Ovary (tissue), 9 donors: ENCODE measurements around the gene TCF25. TPM values are rescaled to one million over a fixed set of nuclear protein-coding genes. Genes with fewer than 3 reads are reported as not detected.

Experiments
- DNase-seq, 5 donors: peaks; one replicate each; pipeline ENCODE4 v3.0.0-alpha.2; 2019 to 2020
- H3K27ac ChIP-seq, 2 donors: fragments of 200-600 bp; one replicate each; pipeline versions ENCODE4 v1.5.1 to v1.8.0; 2019 to 2022
- H3K27me3 ChIP-seq: fragments of 200-600 bp; one replicate; pipeline ENCODE4 v1.8.0; 2022
- H3K36me3 ChIP-seq: fragments of 200-600 bp; sonication (generic); one replicate; pipeline ENCODE4 v1.5.1; 2019
- H3K4me1 ChIP-seq: one replicate; pipeline ENCODE4 v1.8.1; 2013; ENCODE audit warnings: mild to moderate bottlenecking, moderate library complexity; ENCODE audit not compliant: insufficient read depth
- H3K4me3 ChIP-seq: fragments of 200-600 bp; sonication (generic); one replicate; pipeline ENCODE4 v1.5.1; 2017
- H3K9me3 ChIP-seq, 2 donors: fragments of 200-600 bp in 1 of 2; sonication (generic) in 1 of 2; one replicate each; pipeline versions ENCODE4 v1.5.1 to v1.8.1; 2013 to 2019; ENCODE audit warnings: mild to moderate bottlenecking in 1 of 2, moderate library complexity in 1 of 2
- CTCF ChIP-seq, 3 donors: fragments of 450-650 bp in 2 of 3; fragments of 200-600 bp in 1 of 3; IDR thresholded peaks; one replicate each; pipeline versions ENCODE4 v1.5.1 to v1.8.0; 2016 to 2022; ENCODE audit warnings: antibody characterized with exemption in 3 of 3, mild to moderate bottlenecking in 1 of 3
- EP300 ChIP-seq: sonication (generic); formaldehyde crosslinking; IDR thresholded peaks from one replicate; pipeline ENCODE4 v1.6.1; 2017; ENCODE audit warnings: antibody characterized with exemption
- POLR2A ChIP-seq: fragments of 450-650 bp; IDR thresholded peaks from one replicate; pipeline ENCODE4 v1.6.1; 2017; ENCODE audit warnings: antibody characterized with exemption, mild to moderate bottlenecking, moderate library complexity
- WGBS, 3 donors: extraction: QIAGEN DNeasy Blood & Tissue Kit in 1 of 3; methylation state at CpG; one replicate each; pipeline versions ENCODE4 v1.1.5 to v1.1.7; 2013 to 2017; 5-methylcytosine and 5-hydroxymethylcytosine counted together
- intact Hi-C, 4 donors: fragments of 100-400 bp; cut with DNase I; formaldehyde crosslinking; loops; one replicate each; pipeline versions ENCODE4 v1.11.0 to v1.15.1; 2022 to 2023
- polyA plus RNA-seq, 2 donors: library from polyadenylated mRNA; stranded (reverse); fragments of 200-250 nt in 1 of 2; fragments of 350-450 nt in 1 of 2; fragmentation: Illumina TruSeq in 1 of 2; extraction: RNeasy Lipid Tissue Mini Kit (QIAGEN cat#74804) in 1 of 2; gene quantifications; one replicate each; pipeline ENCODE4 v1.2.3, GENCODE V29; 2013 to 2014
- total RNA-seq, 7 donors: library from RNA; depleted of rRNA in 2 of 7; stranded (reverse); fragments of >200 nt in 2 of 7; fragmentation: NEBNext Ultra II Directional in 3 of 7; extraction: Animal tissue kit (Norgen Biotek cat#: 25700) in 3 of 7; gene quantifications; one replicate each; pipeline versions ENCODE4 v1.1.0 to v1.2.4, GENCODE V29; 2016 to 2023
- donor health status: DM: no; HTN: no; CAD: no; lungs with moderate emphysema.
- donor health status: DM: no; HTN: no; CAD: no.
- donor health status: Bipolar disorder and iron deficiency.
- donor health status: DM: yes; HTN: yes; CAD: no.
- donor health status: DM: no; HTN: no; CAD: no.
- donor health status: DM: yes; HTN: yes; CAD: no.

Gene TCF25
- total and polyA plus RNA-seq, 9 donors: 122 to 210 (median 185) TPM

DNA sequence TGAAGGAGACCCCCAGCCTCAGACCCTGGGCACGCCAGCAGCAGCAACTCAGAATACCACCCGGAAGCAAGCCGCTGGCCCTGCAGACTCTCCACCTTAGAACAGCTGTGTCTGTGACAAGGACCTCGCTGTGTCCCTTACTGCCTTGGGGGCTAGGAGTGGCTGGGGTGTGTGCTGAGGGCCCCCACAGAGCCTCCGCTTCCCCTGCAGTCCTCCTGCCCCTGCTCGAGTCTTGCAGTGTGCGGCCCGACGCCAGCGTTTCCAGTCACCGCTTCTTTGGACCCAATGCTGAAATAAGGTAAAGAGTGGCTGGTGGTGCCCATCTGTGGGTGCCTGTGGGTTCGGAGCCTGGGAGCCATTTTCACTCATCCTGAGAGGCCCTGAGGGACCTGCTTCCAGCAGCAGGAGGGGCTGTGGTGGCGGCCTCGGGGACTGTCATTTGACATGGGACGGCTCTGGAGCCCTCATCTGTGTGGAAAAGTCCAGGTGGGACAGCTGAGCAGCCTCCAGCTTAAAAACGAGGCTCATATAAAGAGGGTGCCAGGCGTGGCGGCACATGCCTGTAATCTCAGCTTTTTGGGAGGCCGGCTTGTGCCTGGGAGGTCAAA lies 30.6 kb downstream of the TCF25 start:
- 88 to 91% (median 89%) methylated on average over 19 of the region's 19 CpGs for WGBS, 3 donors
- TF ChIP-seq POLR2A (no peak), CTCF (IDR thresholded peaks at IDR 0.05) (no peak), EP300 (no peak)
- H3K4me1 ChIP-seq: no peaks in the 10 kb centered on the region
- no peaks in the 10 kb centered on the region for H3K9me3 ChIP-seq
- no peak overlapping the region for H3K4me3 ChIP-seq
- intact Hi-C loops: no loop called here
- DNase-seq: no peak
- H3K27ac ChIP-seq: no peak overlapping the region
- H3K36me3 ChIP-seq: no peaks in the 10 kb centered on the region
- H3K27me3 ChIP-seq: no peaks in the 10 kb centered on the region

DNA sequence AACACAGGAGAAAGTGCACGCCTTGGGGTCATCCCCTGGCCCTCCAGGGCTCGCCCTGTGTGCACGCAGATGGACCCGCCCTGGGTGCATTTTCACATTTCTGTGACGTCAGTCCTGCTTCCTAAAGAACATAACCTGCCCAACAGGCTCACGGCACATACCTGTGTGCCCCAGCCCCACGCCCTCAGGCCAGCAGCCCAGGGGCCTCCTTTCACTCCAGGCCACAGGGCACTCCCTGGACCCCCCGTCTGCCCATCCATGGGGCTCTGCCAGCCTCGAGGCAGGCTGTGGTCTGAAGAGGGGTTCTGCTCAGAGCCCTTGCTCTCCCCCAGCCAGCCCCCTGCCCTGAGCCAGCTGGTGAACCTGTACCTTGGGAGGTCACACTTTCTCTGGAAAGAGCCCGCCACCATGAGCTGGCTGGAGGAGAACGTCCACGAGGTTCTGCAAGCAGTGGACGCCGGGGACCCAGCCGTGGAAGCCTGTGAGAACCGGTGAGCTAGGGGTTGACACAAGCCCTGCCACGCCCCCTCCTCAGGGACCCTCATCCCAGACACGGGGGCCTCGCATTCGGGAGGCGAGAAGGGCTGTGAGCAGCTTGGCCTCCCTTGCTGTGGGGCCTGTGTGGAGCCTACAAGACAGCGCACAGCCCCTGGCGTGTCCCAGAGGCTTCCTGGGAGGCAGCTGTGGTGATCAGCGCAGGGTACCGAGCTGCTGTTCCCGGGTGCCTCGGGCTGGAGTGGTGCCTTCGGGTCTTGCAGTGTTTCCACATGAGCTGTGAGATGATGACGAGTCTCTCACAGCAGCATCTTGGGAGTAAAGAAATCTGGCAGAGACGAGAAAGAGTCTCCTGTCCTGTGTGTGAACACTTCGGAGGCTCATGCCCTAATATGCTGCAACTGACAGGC lies 31.5 kb downstream of the TCF25 start:
- intact Hi-C loops: no loop called here
- no peak for DNase-seq
- no peaks in the 10 kb centered on the region for H3K4me1 ChIP-seq
- no peak for TF ChIP-seq EP300
- no peak for TF ChIP-seq CTCF (IDR thresholded peaks at IDR 0.05)
- no peak overlapping the region for H3K27ac ChIP-seq
- WGBS, 3 donors: 82 to 87% (median 86%) methylated on average over 31 of the region's 31 CpGs
- no peaks in the 10 kb centered on the region for H3K36me3 ChIP-seq
- no peaks in the 10 kb centered on the region for H3K27me3 ChIP-seq
- H3K4me3 ChIP-seq: no peak overlapping the region
- no peaks in the 10 kb centered on the region for H3K9me3 ChIP-seq

DNA sequence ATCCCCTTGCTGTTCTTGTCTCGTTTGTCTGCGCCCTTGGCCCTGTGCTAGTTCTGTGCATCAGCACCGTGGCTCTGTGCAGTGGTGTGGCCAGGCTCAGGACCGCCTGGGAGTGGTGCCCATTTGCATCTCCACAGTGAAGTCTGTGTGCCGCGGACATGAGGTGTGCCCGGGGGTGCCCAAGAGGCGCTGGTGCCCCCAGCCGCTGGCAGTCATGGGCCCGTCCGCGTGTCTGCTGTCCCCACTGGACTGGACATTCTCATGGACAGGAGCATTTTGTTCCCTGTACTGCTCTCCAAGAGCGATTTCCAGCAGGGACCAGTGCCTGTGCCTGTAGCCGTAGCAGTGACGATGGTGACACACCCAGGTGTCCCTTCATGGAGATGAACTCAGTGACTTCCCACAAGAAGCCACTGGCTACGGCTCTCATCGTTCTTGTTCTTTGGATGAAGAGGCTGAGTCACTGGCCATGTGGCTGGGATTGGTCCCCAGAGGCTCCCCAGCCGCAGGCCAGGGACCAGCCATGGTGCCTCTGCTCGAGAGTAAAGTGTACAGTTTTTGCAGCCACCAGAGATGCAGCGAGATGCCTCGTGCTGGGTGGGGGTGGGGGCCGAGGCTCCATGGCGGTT lies 32.2 kb downstream of the TCF25 start:
- H3K36me3 ChIP-seq: no peaks in the 10 kb centered on the region
- WGBS, 3 donors: 90 to 91% (median 90%) methylated on average over 23 of the region's 23 CpGs
- intact Hi-C loops: no loop called here
- no peak overlapping the region for H3K27ac ChIP-seq
- peak in 1 of 5 donors; percentile 16 for DNase-seq
- no peaks in the 10 kb centered on the region for H3K9me3 ChIP-seq
- no peaks in the 10 kb centered on the region for H3K27me3 ChIP-seq
- H3K4me3 ChIP-seq: no peak overlapping the region
- TF ChIP-seq CTCF (IDR thresholded peaks at IDR 0.05) (no peak), POLR2A (no peak), EP300 (no peak)
- H3K4me1 ChIP-seq: no peaks in the 10 kb centered on the region

GRCh38 chr16:89906140-89907025 lies 33.0 kb downstream of the TCF25 start:
- Histone ChIP-seq H3K4me3 (no peak overlapping the region), H3K36me3 (no peaks in the 10 kb centered on the region), H3K4me1 (no peaks in the 10 kb centered on the region), H3K27me3 (no peaks in the 10 kb centered on the region), H3K9me3 (no peaks in the 10 kb centered on the region), H3K27ac (no peak overlapping the region)
- intact Hi-C loops: no loop called here
- no peak for TF ChIP-seq CTCF (IDR thresholded peaks at IDR 0.05)
- no peak for TF ChIP-seq EP300
- no peak for TF ChIP-seq POLR2A
- peak in 1 of 5 donors; percentile 18 for DNase-seq
- 94 to 96% (median 95%) methylated on average over 38 to 40 of the region's 40 CpGs for WGBS, 3 donors
